K562 (cell line): ENCODE measurements around the gene ISYNA1. TPM values are rescaled to one million over a fixed set of nuclear protein-coding genes. Genes with fewer than 3 reads are reported as not detected.

ENCODE experiments used
- DIDO1 ChIP-seq: fragments of 450-650 bp; IDR thresholded peaks from 2 replicates; pipeline ENCODE4 v1.6.1; 2016; ENCODE audit warnings: low read depth, missing biosample characterization, missing genetic modification characterization
- E2F4 ChIP-seq: sonication (generic); formaldehyde crosslinking; IDR thresholded peaks from 2 replicates; pipeline ENCODE4 v1.8.0; 2022; ENCODE audit warnings: mild to moderate bottlenecking, low read depth, missing genetic modification reagents
- EP400 ChIP-seq: fragments of 450-650 bp; IDR thresholded peaks from 2 replicates; pipeline ENCODE4 v1.6.1; 2017; ENCODE audit warnings: antibody characterized with exemption, mild to moderate bottlenecking, moderate library complexity
- HEY1 ChIP-seq: fragments of 250-450 bp; sonication (Bioruptor Pico); IDR thresholded peaks from 2 replicates; pipeline ENCODE4 v1.5.0; 2020; ENCODE audit warnings: mild to moderate bottlenecking, moderate library complexity, borderline replicate concordance
- ID3 ChIP-seq, 2 experiments: fragments of 250-450 bp in 1 of 2; fragments of 450-650 bp in 1 of 2; sonication (Bioruptor Pico) in 1 of 2; IDR thresholded peaks; 2 replicates each; pipeline versions ENCODE4 v1.6.1 to v1.8.0; 2016 to 2021; ENCODE audit warnings: mild to moderate bottlenecking in 2 of 2, moderate library complexity in 2 of 2, missing compliant biosample characterization in 1 of 2, missing genetic modification characterization in 1 of 2
- SRSF9 ChIP-seq: fragments of 200-400 bp; formaldehyde crosslinking; IDR thresholded peaks from 2 replicates; pipeline ENCODE4 v1.6.1; 2017; ENCODE audit warnings: low read depth, low read length, borderline replicate concordance
- TEAD1 ChIP-seq, 2 experiments: fragments of 450-650 bp in 1 of 2; sonication (generic) in 1 of 2; formaldehyde crosslinking; IDR thresholded peaks; 2 replicates each; pipeline versions ENCODE4 v1.4.0 to v1.8.0; 2020 to 2022; ENCODE audit warnings: mild to moderate bottlenecking in 2 of 2, missing genetic modification reagents in 1 of 2
- ZBTB1 ChIP-seq: sonication (generic); formaldehyde crosslinking; IDR thresholded peaks from 2 replicates; pipeline ENCODE4 v1.8.1; 2023; ENCODE audit warnings: missing genetic modification reagents, low read depth, mild to moderate bottlenecking, borderline replicate concordance
- ZBTB9 ChIP-seq: fragments of 450-650 bp; formaldehyde crosslinking; IDR thresholded peaks from 2 replicates; pipeline ENCODE4 v1.4.0; 2020; ENCODE audit warnings: mild to moderate bottlenecking, moderate library complexity
- ZNF589 ChIP-seq: fragments of 200-800 bp; sonication (Bioruptor generic); IDR thresholded peaks from 2 replicates; pipeline ENCODE4 v1.6.1; 2016; ENCODE audit warnings: low read depth, missing genetic modification characterization, missing compliant biosample characterization
- ZNF639 ChIP-seq, 2 experiments: fragments of 200-800 bp in 1 of 2; sonication (Bioruptor generic) in 1 of 2; sonication (generic) in 1 of 2; formaldehyde crosslinking in 1 of 2; IDR thresholded peaks in 1 of 2; conservative IDR thresholded peaks in 1 of 2; 2 replicates each; pipeline versions ENCODE4 v1.5.0 to v1.6.1; 2016 to 2020; ENCODE audit warnings: missing compliant biosample characterization in 1 of 2, missing genetic modification characterization in 1 of 2, missing genetic modification reagents in 1 of 2
- ZNF655 ChIP-seq: fragments of 250-450 bp; sonication (Bioruptor Pico); IDR thresholded peaks from 2 replicates; pipeline ENCODE4 v1.5.0; 2021
- polyA plus RNA-seq, 8 experiments: library from polyadenylated mRNA; depleted of rRNA in 4 of 8; stranded (reverse) in 5 of 8; unstranded in 3 of 8; fragments of >200 nt; fragmentation: Nextera tagmentation in 2 of 8; fragmentation: Illumina TruSeq in 1 of 8; extraction: Ambion mirVana in 2 of 8; extraction: Trizol in 1 of 8; gene quantifications; 2 replicates each; pipeline versions ENCODE4 v1.2.1 to v1.2.3, GENCODE V29; 2011 to 2014; ENCODE audit warnings: inconsistent platforms in 1 of 8, missing spikeins in 1 of 8
- total RNA-seq, 7 experiments: library from RNA; depleted of rRNA in 6 of 7; stranded (reverse); fragments of >200 nt in 6 of 7; fragmentation: Illumina TruSeq in 2 of 7; extraction: Trizol in 2 of 7; gene quantifications; 2 replicates each; pipeline versions ENCODE4 v1.2.1 to v1.2.3, GENCODE V29; 2011 to 2021; ENCODE audit warnings: low replicate concordance in 1 of 7
- TF ChIP-seq, protein P1 (sequence below): fragments of 250-450 bp; sonication (Bioruptor Pico); IDR thresholded peaks from 2 replicates; pipeline ENCODE4 v1.8.0; 2021; ENCODE audit warnings: borderline replicate concordance, mild to moderate bottlenecking, moderate library complexity; ENCODE audit not compliant: poor library complexity, severe bottlenecking
- TF ChIP-seq, protein P2 (sequence below): IDR thresholded peaks from 2 replicates; pipeline ENCODE4 v1.6.1; 2014; ENCODE audit warnings: antibody characterized with exemption

Gene ISYNA1
- total and polyA plus RNA-seq, 9 of the 15 experiments (the other 6 are each of a cell fraction or from before 2014, with no cell fraction given): 21.8 to 460 (median 93.2) TPM

DNA sequence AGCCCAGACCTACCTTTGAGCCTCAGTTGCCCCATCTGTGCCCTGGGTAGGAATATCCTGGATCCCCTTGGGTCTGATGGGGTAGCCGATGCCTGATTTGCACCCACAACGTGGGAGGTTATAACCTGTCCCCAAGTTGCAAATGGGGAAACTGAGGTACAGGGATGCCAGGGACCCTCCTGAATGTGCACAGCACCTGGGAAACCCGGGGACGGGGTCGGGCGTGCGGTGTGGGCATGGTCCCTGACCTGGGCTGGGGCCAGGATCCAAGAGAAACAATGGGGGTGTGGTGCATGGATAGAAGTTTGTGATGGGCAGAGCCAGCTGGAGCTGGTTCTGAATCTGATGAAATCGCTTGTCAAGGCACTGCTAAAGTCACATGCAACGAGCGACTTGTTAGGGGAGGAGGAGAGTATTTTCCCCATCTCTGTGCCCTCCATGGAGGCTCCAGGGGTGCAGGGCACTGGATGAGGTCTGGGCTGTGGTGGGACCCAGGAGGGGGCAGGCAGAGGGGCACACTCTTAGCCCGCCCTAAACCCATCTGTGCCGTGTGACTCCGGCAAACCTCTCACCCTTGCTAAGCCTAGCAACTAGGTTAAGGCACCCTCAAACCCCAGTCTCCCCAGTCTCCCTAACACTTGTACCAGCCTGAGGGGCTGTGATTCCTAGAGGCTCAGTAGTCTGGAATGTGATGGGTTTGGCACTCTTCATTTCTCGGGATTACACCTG is 51.2 kb downstream of the ISYNA1 start (continued):
- peak in 1 of 2 experiments; percentile 82; a peak in 1 of 4 replicates for TF ChIP-seq ZNF639 (CRISPR knock-in tag; conservative IDR thresholded peaks at IDR 0.05 in 1 of 2, IDR thresholded peaks at IDR 0.05 in 1 of 2)
- TF ChIP-seq ZNF589 (CRISPR knock-in tag): peak; percentile 10
- TF ChIP-seq ZBTB1 (CRISPR knock-in tag): peak; percentile 40; the same call in 1 of the 2 replicates
- TF ChIP-seq TEAD1 (CRISPR knock-in tag; IDR thresholded peaks at IDR 0.05): 0 out of 4 replicates have a peak, but pooled peaks of 1 of the 2 experiments have one; percentile 25
- no peak for TF ChIP-seq HEY1 (CRISPR knock-in tag)
- TF ChIP-seq, protein P1, sequence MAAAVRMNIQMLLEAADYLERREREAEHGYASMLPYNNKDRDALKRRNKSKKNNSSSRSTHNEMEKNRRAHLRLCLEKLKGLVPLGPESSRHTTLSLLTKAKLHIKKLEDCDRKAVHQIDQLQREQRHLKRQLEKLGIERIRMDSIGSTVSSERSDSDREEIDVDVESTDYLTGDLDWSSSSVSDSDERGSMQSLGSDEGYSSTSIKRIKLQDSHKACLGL (CRISPR knock-in tag): no peak
- TF ChIP-seq E2F4 (CRISPR knock-in tag): peak; percentile 68; the same call in 1 of the 2 replicates
- no peak for TF ChIP-seq DIDO1 (tag)
- peak; percentile 63 for TF ChIP-seq EP400
- TF ChIP-seq, protein P2, sequence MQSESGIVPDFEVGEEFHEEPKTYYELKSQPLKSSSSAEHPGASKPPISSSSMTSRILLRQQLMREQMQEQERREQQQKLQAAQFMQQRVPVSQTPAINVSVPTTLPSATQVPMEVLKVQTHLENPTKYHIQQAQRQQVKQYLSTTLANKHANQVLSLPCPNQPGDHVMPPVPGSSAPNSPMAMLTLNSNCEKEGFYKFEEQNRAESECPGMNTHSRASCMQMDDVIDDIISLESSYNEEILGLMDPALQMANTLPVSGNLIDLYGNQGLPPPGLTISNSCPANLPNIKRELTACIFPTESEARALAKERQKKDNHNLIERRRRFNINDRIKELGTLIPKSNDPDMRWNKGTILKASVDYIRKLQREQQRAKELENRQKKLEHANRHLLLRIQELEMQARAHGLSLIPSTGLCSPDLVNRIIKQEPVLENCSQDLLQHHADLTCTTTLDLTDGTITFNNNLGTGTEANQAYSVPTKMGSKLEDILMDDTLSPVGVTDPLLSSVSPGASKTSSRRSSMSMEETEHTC: peak; percentile 21; the same call in 1 of the 2 replicates
- TF ChIP-seq ZBTB9 (CRISPR knock-in tag): no peak
- no peak for TF ChIP-seq ID3 (CRISPR knock-in tag; IDR thresholded peaks at IDR 0.05)
- no peak for TF ChIP-seq ID3 (tag; IDR thresholded peaks at IDR 0.05)
- no peak for TF ChIP-seq ZNF655
- no peak for TF ChIP-seq SRSF9
